ENCODE measurements around the gene AHI1. TPM values are rescaled to one million over a fixed set of nuclear protein-coding genes. Genes with fewer than 3 reads are reported as not detected.
A peak's percentile ranks its signal among the peaks of the same experiment; 100 is the strongest.

AHI1 gene
- total RNA-seq, 2 experiments from 2014 or later = 21.4 to 33.9 TPM

DNA sequence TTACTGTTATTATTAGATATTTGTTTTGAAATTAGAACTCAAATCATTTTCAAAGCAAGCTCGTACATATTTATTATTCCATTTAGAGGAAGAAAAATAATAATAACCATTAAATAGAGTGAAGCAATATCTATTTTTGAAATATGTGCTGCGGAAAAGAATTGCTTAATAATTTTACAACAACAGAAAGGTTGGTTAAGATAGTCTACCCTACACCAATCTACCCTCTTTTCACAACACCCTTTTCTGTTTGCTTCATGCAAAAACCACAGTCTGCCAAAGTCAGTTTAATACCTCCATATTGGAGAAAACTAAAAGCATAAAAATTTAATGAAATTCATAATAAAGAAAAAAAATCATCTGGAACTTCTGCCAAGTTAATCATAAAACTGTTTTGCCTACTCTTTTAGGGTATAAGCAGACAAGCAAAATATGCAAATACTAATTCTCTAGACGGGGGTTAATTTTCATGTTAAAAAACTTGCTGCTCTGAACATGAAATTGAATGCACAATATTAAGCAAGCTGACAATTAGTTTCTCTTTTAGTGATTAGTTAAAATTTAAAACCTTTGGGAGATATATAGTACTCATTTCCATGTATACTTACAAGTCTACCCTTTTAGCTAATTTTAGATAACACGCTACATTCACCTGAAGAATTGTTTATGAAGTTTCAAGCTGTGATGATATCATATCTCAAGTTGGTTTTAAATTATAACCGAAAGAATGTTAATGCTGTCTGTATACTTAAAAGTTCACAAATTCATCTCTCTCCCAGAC is 100.2 kb downstream of the AHI1 start:
- Histone ChIP-seq H3K9me2 (ENCODE audit: insufficient read depth, low read length) (0 out of 2 replicates have a peak, but pooled peaks cover 4% of the 10 kb centered on the region), H3K9me3 (ENCODE audit: low read length) (no peaks in the 10 kb centered on the region), H3K4me2 (ENCODE audit: low read length) (no peak overlapping the region), H3K4me1 (ENCODE audit: insufficient read depth, low read length, poor library complexity, severe bottlenecking) (peaks cover 6% of the 10 kb centered on the region), H3K27ac (ENCODE audit: low read depth, low read length, poor library complexity, severe bottlenecking) (no peak overlapping the region), H3K79me2 (ENCODE audit: insufficient read depth, low read depth, low read length) (no peaks in the 10 kb centered on the region), H3K4me3 (ENCODE audit: low read depth, low read length, poor library complexity, severe bottlenecking) (no peak overlapping the region), H2AFZ (ENCODE audit: low read length) (no peak overlapping the region), H3K36me3 (ENCODE audit: insufficient read depth, low read length) (no peaks in the 10 kb centered on the region), H4K20me1 (ENCODE audit: insufficient read depth, low read length) (no peaks in the 10 kb centered on the region)
- BruUV-seq (replicated peaks) = no TSS peak
- intact Hi-C loops (cut with micrococcal nuclease; ENCODE audit: unreplicated experiment) = no loop called here
- DNase-seq (ENCODE audit: low spot score) = no peak
- TF ChIP-seq, protein P1, sequence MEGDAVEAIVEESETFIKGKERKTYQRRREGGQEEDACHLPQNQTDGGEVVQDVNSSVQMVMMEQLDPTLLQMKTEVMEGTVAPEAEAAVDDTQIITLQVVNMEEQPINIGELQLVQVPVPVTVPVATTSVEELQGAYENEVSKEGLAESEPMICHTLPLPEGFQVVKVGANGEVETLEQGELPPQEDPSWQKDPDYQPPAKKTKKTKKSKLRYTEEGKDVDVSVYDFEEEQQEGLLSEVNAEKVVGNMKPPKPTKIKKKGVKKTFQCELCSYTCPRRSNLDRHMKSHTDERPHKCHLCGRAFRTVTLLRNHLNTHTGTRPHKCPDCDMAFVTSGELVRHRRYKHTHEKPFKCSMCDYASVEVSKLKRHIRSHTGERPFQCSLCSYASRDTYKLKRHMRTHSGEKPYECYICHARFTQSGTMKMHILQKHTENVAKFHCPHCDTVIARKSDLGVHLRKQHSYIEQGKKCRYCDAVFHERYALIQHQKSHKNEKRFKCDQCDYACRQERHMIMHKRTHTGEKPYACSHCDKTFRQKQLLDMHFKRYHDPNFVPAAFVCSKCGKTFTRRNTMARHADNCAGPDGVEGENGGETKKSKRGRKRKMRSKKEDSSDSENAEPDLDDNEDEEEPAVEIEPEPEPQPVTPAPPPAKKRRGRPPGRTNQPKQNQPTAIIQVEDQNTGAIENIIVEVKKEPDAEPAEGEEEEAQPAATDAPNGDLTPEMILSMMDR (conservative IDR thresholded peaks at IDR 0.05; ENCODE audit: low read length) = no peak
- TF ChIP-seq EZH2phosphoT487 (IDR thresholded peaks at IDR 0.05; ENCODE audit: borderline replicate concordance, low read depth, low read length) = no peak
- ChIA-PET CTCF (ENCODE audit: unreplicated experiment) (no interaction called here), POLR2A (interaction anchor here (0.7 to 1.5 kb wide), 3 partner anchors 9 to 74 kb away, joined by 3 to 8 read pairs (median 4); no protein-coding TSS in a partner anchor)

DNA sequence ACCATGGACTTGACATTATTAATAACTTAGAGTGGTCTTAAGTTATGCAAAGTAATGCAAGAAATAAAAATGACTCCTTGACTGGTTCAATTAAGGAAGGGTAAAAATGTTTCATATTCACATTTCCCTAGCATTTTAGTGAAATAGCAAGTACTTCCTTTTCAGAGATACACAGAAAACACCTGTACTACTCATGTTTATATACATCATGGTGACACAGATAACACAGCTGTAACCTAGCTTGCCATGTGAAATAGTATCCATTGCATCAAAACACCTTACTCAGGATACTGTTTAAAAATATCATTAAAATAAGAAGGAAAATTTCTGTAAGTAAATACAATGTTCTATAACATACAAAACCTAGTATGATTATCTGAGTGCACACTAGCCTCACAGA is 102.4 kb downstream of the AHI1 start:
- Histone ChIP-seq H3K36me3 (ENCODE audit: insufficient read depth, low read length) (no peaks in the 10 kb centered on the region), H3K9me3 (ENCODE audit: low read length) (no peaks in the 10 kb centered on the region), H3K9me2 (ENCODE audit: insufficient read depth, low read length) (0 out of 2 replicates have a peak, but pooled peaks cover 4% of the 10 kb centered on the region), H3K27ac (ENCODE audit: low read depth, low read length, poor library complexity, severe bottlenecking) (no peak overlapping the region), H2AFZ (ENCODE audit: low read length) (no peak overlapping the region), H3K79me2 (ENCODE audit: insufficient read depth, low read depth, low read length) (no peaks in the 10 kb centered on the region), H3K4me3 (ENCODE audit: low read depth, low read length, poor library complexity, severe bottlenecking) (no peak overlapping the region), H3K4me2 (ENCODE audit: low read length) (no peak overlapping the region), H4K20me1 (ENCODE audit: insufficient read depth, low read length) (no peaks in the 10 kb centered on the region), H3K4me1 (ENCODE audit: insufficient read depth, low read length, poor library complexity, severe bottlenecking) (peaks cover 6% of the 10 kb centered on the region)
- DNase-seq (ENCODE audit: low spot score) = peak; percentile 29
- no TSS peak for BruUV-seq (replicated peaks)
- CTCF ChIA-PET (ENCODE audit: unreplicated experiment) = no interaction called here
- intact Hi-C loops (cut with micrococcal nuclease; ENCODE audit: unreplicated experiment) = no loop called here
- POLR2A ChIA-PET = interaction anchor here (0.6 to 2.8 kb wide), 6 partner anchors 10 to 480 kb away, joined by 3 to 11 read pairs (median 4); no protein-coding TSS in a partner anchor
- no peak for TF ChIP-seq EZH2phosphoT487 (IDR thresholded peaks at IDR 0.05; ENCODE audit: borderline replicate concordance, low read depth, low read length)
- TF ChIP-seq, protein P1 (conservative IDR thresholded peaks at IDR 0.05; ENCODE audit: low read length) = no peak

DNA sequence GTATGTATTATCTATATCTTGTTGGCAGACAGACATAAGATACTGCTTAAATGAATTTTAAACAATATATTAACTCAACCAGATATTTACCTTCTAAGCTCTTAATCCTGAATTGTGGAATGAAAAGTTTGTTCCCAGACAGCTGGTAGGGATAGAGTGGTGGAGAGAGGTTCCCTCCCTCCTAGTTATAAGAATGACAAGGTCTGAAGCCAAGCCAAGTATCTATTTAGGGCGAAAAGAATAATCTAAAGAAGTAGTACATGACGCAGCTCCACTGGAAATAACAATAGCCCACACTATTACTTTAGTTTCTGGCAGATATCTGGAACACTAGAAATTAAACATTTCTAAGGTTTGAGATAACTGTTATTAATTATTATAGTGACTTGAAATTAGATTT is 104.3 kb downstream of the AHI1 start:
- no TSS peak for BruUV-seq (replicated peaks)
- Histone ChIP-seq H3K36me3 (ENCODE audit: insufficient read depth, low read length) (no peaks in the 10 kb centered on the region), H2AFZ (ENCODE audit: low read length) (no peak overlapping the region), H3K27ac (ENCODE audit: low read depth, low read length, poor library complexity, severe bottlenecking) (no peak overlapping the region), H3K4me2 (ENCODE audit: low read length) (no peak overlapping the region), H3K79me2 (ENCODE audit: insufficient read depth, low read depth, low read length) (no peaks in the 10 kb centered on the region), H3K9me2 (ENCODE audit: insufficient read depth, low read length) (0 out of 2 replicates have a peak, but pooled peaks cover 4% of the 10 kb centered on the region), H3K4me1 (ENCODE audit: insufficient read depth, low read length, poor library complexity, severe bottlenecking) (peaks cover 6% of the 10 kb centered on the region), H4K20me1 (ENCODE audit: insufficient read depth, low read length) (no peaks in the 10 kb centered on the region), H3K4me3 (ENCODE audit: low read depth, low read length, poor library complexity, severe bottlenecking) (no peak overlapping the region), H3K9me3 (ENCODE audit: low read length) (no peaks in the 10 kb centered on the region)
- no peak for DNase-seq (ENCODE audit: low spot score)
- ChIA-PET CTCF (ENCODE audit: unreplicated experiment) (no interaction called here), POLR2A (interaction anchor here (0.6 to 2.8 kb wide), 7 partner anchors 12 to 1393 kb away, joined by 3 to 11 read pairs (median 4); partner anchors contain the start of gene HBS1L)
- TF ChIP-seq, protein P1 (conservative IDR thresholded peaks at IDR 0.05; ENCODE audit: low read length) = no peak
- no peak for TF ChIP-seq EZH2phosphoT487 (IDR thresholded peaks at IDR 0.05; ENCODE audit: borderline replicate concordance, low read depth, low read length)
- intact Hi-C loops (cut with micrococcal nuclease; ENCODE audit: unreplicated experiment) = no loop called here
